ENCODE data around the gene NOL9. TPM values are rescaled to one million over a fixed set of nuclear protein-coding genes. Genes with fewer than 3 reads are reported as not detected.

The NOL9 gene
- total RNA-seq, 4 donors from 2014 or later, result 4.7 to 44.8 (median 23.7) TPM

- H3K36me3 ChIP-seq, result no peaks in the 10 kb centered on the region
- intact Hi-C loops (cut with DNase I; ENCODE audit: low total_unique reads), result loop anchor here (10.0 kb wide), 1 partner anchor 146 kb away; no protein-coding TSS in a partner anchor
- H3K27ac ChIP-seq, result no peak overlapping the region
- no peaks in the 10 kb centered on the region for H3K27me3 ChIP-seq
- TF ChIP-seq CTCF (IDR thresholded peaks at IDR 0.05) (no peak), POLR2A (IDR thresholded peaks at IDR 0.05) (no peak)
- no peak for DNase-seq
- no peaks in the 10 kb centered on the region for H3K9me3 ChIP-seq
- no peak overlapping the region for H3K4me3 ChIP-seq
- peaks cover 0 to 13% of the 10 kb centered on the region in 2 donors for H3K4me1 ChIP-seq
Observed at GRCh38 chr1:6499296-6499695, 55.0 kb downstream of the NOL9 start.

- no peak overlapping the region for H3K27ac ChIP-seq
- TF ChIP-seq POLR2A (IDR thresholded peaks at IDR 0.05) (no peak), CTCF (IDR thresholded peaks at IDR 0.05) (no peak)
- no peaks in the 10 kb centered on the region for H3K27me3 ChIP-seq
- H3K4me3 ChIP-seq, result no peak overlapping the region
- DNase-seq, result no peak
- intact Hi-C loops (cut with DNase I; ENCODE audit: low total_unique reads), result loop anchor here (10.0 kb wide), 1 partner anchor 146 kb away; no protein-coding TSS in a partner anchor
- no peaks in the 10 kb centered on the region for H3K9me3 ChIP-seq
- H3K4me1 ChIP-seq, result peaks cover 0 to 13% of the 10 kb centered on the region in 2 donors
- H3K36me3 ChIP-seq, result no peaks in the 10 kb centered on the region
Observed at GRCh38 chr1:6498576-6499111, 55.7 kb downstream of the NOL9 start.

DNA sequence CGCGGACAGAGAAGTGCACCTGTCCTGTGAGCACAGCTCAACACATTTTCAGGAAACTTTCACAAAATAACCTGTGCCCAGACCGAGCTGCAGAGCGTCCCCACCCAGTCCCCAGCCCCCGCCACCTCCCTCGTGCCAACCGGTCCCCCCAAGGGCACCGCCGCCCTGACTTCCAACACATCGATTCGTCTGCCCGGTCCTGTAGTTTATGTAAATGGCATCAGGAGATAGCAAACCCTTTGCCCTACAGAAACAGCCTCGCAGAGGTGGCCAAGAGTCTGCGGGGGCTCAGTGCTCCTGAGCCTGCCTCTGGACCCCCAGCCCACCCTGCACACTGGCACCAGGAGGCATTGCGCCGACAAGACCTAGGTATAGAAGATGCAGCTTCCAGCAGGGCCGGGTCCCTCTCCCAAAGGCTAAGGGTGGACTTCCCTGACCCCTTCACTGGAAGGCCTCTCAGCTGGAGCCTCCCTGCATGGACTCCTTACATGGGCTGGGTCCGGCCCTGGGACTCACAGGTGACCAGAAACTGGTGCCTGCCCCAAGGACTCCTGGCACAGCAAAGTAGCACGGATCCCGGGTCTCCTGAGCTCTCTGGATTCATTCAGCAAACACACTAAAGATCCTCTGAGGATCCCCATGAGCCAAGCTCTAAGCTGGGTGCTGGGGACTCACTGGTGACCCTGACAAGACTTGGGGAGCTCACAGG lies 56.3 kb downstream of the NOL9 start:
- H3K36me3 ChIP-seq, result no peaks in the 10 kb centered on the region
- H3K4me1 ChIP-seq, result peaks cover 0 to 13% of the 10 kb centered on the region in 2 donors
- TF ChIP-seq CTCF (IDR thresholded peaks at IDR 0.05) (no peak), POLR2A (IDR thresholded peaks at IDR 0.05) (no peak)
- H3K9me3 ChIP-seq, result no peaks in the 10 kb centered on the region
- no peak for DNase-seq
- H3K4me3 ChIP-seq, result peak overlapping the region; percentile 44 to 50
- no peak overlapping the region for H3K27ac ChIP-seq
- intact Hi-C loops (cut with DNase I; ENCODE audit: low total_unique reads), result loop anchor here (10.0 kb wide), 1 partner anchor 147 kb away; no protein-coding TSS in a partner anchor
- no peaks in the 10 kb centered on the region for H3K27me3 ChIP-seq

- DNase-seq, result no peak
Observed at GRCh38 chr1:6497215-6497866, 57.0 kb downstream of the NOL9 start.

More at GRCh38 chr1:6497215-6497866, 57.0 kb downstream of the NOL9 start:
- Histone ChIP-seq H3K36me3 (no peaks in the 10 kb centered on the region), H3K27me3 (no peaks in the 10 kb centered on the region), H3K4me3 (peak overlapping the region; percentile 44 to 50), H3K4me1 (peaks cover 0 to 8% of the 10 kb centered on the region in 2 donors), H3K9me3 (no peaks in the 10 kb centered on the region), H3K27ac (peak overlapping the region; percentile 20 to 49)
- TF ChIP-seq CTCF (IDR thresholded peaks at IDR 0.05), result no peak
- no peak for TF ChIP-seq POLR2A (IDR thresholded peaks at IDR 0.05)
- intact Hi-C loops (cut with DNase I; ENCODE audit: low total_unique reads), result loop anchor here (10.0 kb wide), 1 partner anchor 147 kb away; no protein-coding TSS in a partner anchor
